IMR-90 (cell line): ENCODE data around the gene SPTLC2. TPM values are rescaled to one million over a fixed set of nuclear protein-coding genes. Genes with fewer than 3 reads are reported as not detected.

Experiments
- ATAC-seq: fragments of 200-7000 bp; cut with Tn5 transposase; 2 replicates; pipeline ENCODE4 v1.9.1; 2020; ENCODE audit warnings: low read depth, mild to moderate bottlenecking, moderate library complexity
- BruUV-seq: library from RNA; stranded (reverse); fragments of 400-500 nt; replicated peaks from 2 replicates; lab custom pipeline; 2021; lab: Mats Ljungman, UMichigan
- CTCF ChIA-PET: fragments of 300-600 bp; formaldehyde crosslinking; extraction: SDS; loops from one replicate; lab custom pipeline; 2021; ENCODE audit warnings: antibody characterized with exemption; lab: Yijun Ruan, JAX
- POLR2A ChIA-PET: fragments of 300-600 bp; sonication (Branson Sonifier 250); formaldehyde crosslinking; loops from one replicate; lab custom pipeline; 2022; ENCODE audit warnings: antibody characterized with exemption; ENCODE audit not compliant: unreplicated experiment; lab: Charles Lee
- DNase-seq: peaks from one replicate; pipeline ENCODE4 v3.0.0; 2013
- H2AFZ ChIP-seq: replicated peaks from 2 replicates; pipeline ENCODE3; 2013; ENCODE audit warnings: low read length, mild to moderate bottlenecking; ENCODE audit not compliant: poor library complexity
- H2AK5ac ChIP-seq: 2 replicates; pipeline ENCODE4 v1.6.1; 2013; ENCODE audit warnings: low read depth, low read length, inconsistent platforms
- H2AK9ac ChIP-seq: replicated peaks from 2 replicates; pipeline ENCODE3; 2013; ENCODE audit warnings: mild to moderate bottlenecking, low read depth, low read length, moderate library complexity; ENCODE audit not compliant: poor library complexity
- H2BK120ac ChIP-seq: 2 replicates; pipeline ENCODE4 v1.6.1; 2013; ENCODE audit warnings: low read depth, low read length, inconsistent platforms
- H2BK15ac ChIP-seq: 3 replicates; pipeline ENCODE4 v1.6.1; 2013; ENCODE audit warnings: low read depth, low read length, inconsistent platforms
- H2BK20ac ChIP-seq: 2 replicates; pipeline ENCODE4 v1.6.1; 2013; ENCODE audit warnings: low read depth, mild to moderate bottlenecking, inconsistent platforms, low read length, moderate library complexity
- H2BK5ac ChIP-seq: 2 replicates; pipeline ENCODE4 v1.6.1; 2013; ENCODE audit warnings: mild to moderate bottlenecking, low read depth, low read length, inconsistent platforms; ENCODE audit not compliant: poor library complexity, severe bottlenecking
- H3K14ac ChIP-seq: replicated peaks from 2 replicates; pipeline ENCODE4 v1.6.1; 2013; ENCODE audit warnings: low read depth, low read length, inconsistent platforms
- H3K18ac ChIP-seq: 2 replicates; pipeline ENCODE4 v1.6.1; 2013; ENCODE audit warnings: low read depth, low read length, control low read depth
- H3K23ac ChIP-seq: 2 replicates; pipeline ENCODE4 v1.6.1; 2013; ENCODE audit warnings: low read depth, low read length, inconsistent platforms
- H3K27ac ChIP-seq: 2 replicates; pipeline ENCODE4 v1.5.1; 2013; ENCODE audit warnings: mild to moderate bottlenecking, control low read depth, low read length; ENCODE audit not compliant: insufficient read depth
- H3K27me3 ChIP-seq: 2 replicates; pipeline ENCODE4 v1.6.1; 2013; ENCODE audit warnings: low read length; ENCODE audit not compliant: control insufficient read depth, insufficient read depth
- H3K36me3 ChIP-seq: 2 replicates; pipeline ENCODE4 v1.6.1; 2013; ENCODE audit warnings: low read length, mixed read lengths; ENCODE audit not compliant: control insufficient read depth, insufficient read depth
- H3K4ac ChIP-seq: 2 replicates; pipeline ENCODE4 v1.6.1; 2013; ENCODE audit warnings: low read depth, low read length, inconsistent platforms
- H3K4me1 ChIP-seq: 2 replicates; pipeline ENCODE4 v1.6.1; 2013; ENCODE audit warnings: low read length, mixed read lengths; ENCODE audit not compliant: control insufficient read depth, insufficient read depth
- H3K4me2 ChIP-seq: 2 replicates; pipeline ENCODE4 v1.6.1; 2013; ENCODE audit warnings: low read depth, mild to moderate bottlenecking, control low read depth, low read length, moderate library complexity
- H3K4me3 ChIP-seq: 2 replicates; pipeline ENCODE4 v1.5.1; 2013; ENCODE audit warnings: low read depth, mild to moderate bottlenecking, control low read depth, low read length, moderate library complexity; ENCODE audit not compliant: insufficient read depth
- H3K56ac ChIP-seq: 2 replicates; pipeline ENCODE4 v1.6.1; 2013; ENCODE audit warnings: low read length, inconsistent platforms; ENCODE audit not compliant: insufficient read depth; ENCODE audit errors: extremely low read depth
- H3K79me1 ChIP-seq, 2 experiments: 2 replicates each; pipeline ENCODE4 v1.6.1; 2013; ENCODE audit warnings: low read length in 2 of 2, inconsistent platforms in 1 of 2, low read depth in 1 of 2
- H3K9ac ChIP-seq: 2 replicates; pipeline ENCODE4 v1.6.1; 2013; ENCODE audit warnings: low read depth, low read length, control low read depth
- H3K9me1 ChIP-seq: 2 replicates; pipeline ENCODE4 v1.6.1; 2013; ENCODE audit warnings: low read length, inconsistent platforms; ENCODE audit not compliant: insufficient read depth
- H3K9me3 ChIP-seq: 2 replicates; pipeline ENCODE4 v1.6.1; 2013; ENCODE audit warnings: low read length; ENCODE audit not compliant: control insufficient read depth, insufficient read depth
- H4K20me1 ChIP-seq: 2 replicates; pipeline ENCODE4 v1.6.1; 2013; ENCODE audit warnings: low read length, inconsistent platforms; ENCODE audit not compliant: insufficient read depth
- H4K5ac ChIP-seq: 2 replicates; pipeline ENCODE4 v1.6.1; 2013; ENCODE audit warnings: mild to moderate bottlenecking, low read depth, low read length, control low read depth
- H4K8ac ChIP-seq, 2 experiments: 2 replicates each; pipeline ENCODE4 v1.6.1; 2013; ENCODE audit warnings: low read depth in 2 of 2, low read length in 2 of 2, control low read depth in 1 of 2, inconsistent platforms in 1 of 2
- H4K91ac ChIP-seq: 2 replicates; pipeline ENCODE4 v1.6.1; 2013; ENCODE audit warnings: low read depth, low read length, inconsistent platforms; ENCODE audit not compliant: insufficient read depth
- BHLHE40 ChIP-seq: fragments of 150-350 bp; IDR thresholded peaks from 2 replicates; pipeline ENCODE4 v1.6.1; 2016; ENCODE audit warnings: mild to moderate bottlenecking, low read depth, low read length
- CEBPB ChIP-seq: IDR thresholded peaks from 2 replicates; pipeline ENCODE4 v1.6.1; 2012; ENCODE audit warnings: low read depth, low read length, improper control_type of control experiment
- MXI1 ChIP-seq: IDR thresholded peaks from 2 replicates; pipeline ENCODE4 v1.6.1; 2012; ENCODE audit warnings: low read depth, mild to moderate bottlenecking, low read length, moderate library complexity, borderline replicate concordance
- NFE2L2 ChIP-seq: fragments of 150-350 bp; IDR thresholded peaks from 2 replicates; pipeline ENCODE4 v1.6.1; 2016; ENCODE audit warnings: low read depth, mild to moderate bottlenecking, low read length
- WGBS, 2 experiments: methylation state at CpG; one replicate each; pipeline versions ENCODE4 v1.1.5 to v1.1.7; 2013; ENCODE audit warnings: missing lambda C conversion rate in 2 of 2; ENCODE audit not compliant: insufficient read length in 1 of 2; ENCODE audit errors: extremely low coverage in 2 of 2; 5-methylcytosine and 5-hydroxymethylcytosine counted together
- dilution Hi-C: fragments of 300-500 bp; cut with HindIII; formaldehyde crosslinking; loops from one replicate; pipeline ENCODE4 v1.14.3; 2018; ENCODE audit warnings: low sequenced_read_pairs; ENCODE audit not compliant: unreplicated experiment
- in situ Hi-C: fragments of 300-500 bp; cut with MboI; formaldehyde crosslinking; loops from 3 replicates; pipeline ENCODE4 v1.14.3; 2019; ENCODE audit warnings: low sequenced_read_pairs, inconsistent platforms, mixed read lengths
- intact Hi-C: fragments of 100-400 bp; cut with micrococcal nuclease; formaldehyde crosslinking; loops from 2 replicates; pipeline ENCODE4 v1.10.0; 2022
- polyA plus RNA-seq, 3 experiments: library from polyadenylated mRNA; depleted of rRNA; stranded (reverse); fragments of >200 nt; gene quantifications; 2 replicates each; pipeline ENCODE4 v1.2.3, GENCODE V29; 2012; ENCODE audit warnings: low replicate concordance in 1 of 3
- total RNA-seq: library from RNA; depleted of rRNA; stranded (reverse); fragments of >200 nt; gene quantifications from 2 replicates; pipeline ENCODE4 v1.2.3, GENCODE V29; 2012

SPTLC2 gene
- total and polyA plus RNA-seq, 2 of the 4 experiments (the other 2 are of a cell fraction): 22.6 to 68.3 TPM

DNA sequence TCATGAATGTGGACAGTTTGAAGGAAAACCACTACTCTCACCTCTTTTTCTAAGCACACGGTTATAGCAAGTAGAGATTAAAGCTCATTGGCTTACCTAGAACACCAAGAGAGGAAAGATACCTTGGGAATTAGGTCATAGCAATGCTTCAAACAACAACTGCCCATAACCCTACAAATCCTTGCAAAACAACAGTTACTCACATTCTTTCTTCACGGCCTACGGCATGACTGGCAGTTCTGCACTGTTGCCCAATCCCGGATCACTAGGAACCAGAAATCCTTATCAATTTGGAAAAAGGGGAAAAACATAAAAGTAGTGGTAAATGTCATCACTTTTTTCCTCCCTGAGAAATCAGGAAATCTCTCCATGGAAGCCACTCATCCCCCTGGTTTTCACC, 108.2 kb downstream of the SPTLC2 start:
- H3K56ac ChIP-seq: no peak overlapping the region
- no peak overlapping the region for H2AK5ac ChIP-seq
- no peak overlapping the region for H3K14ac ChIP-seq
- H4K20me1 ChIP-seq: no peaks in the 10 kb centered on the region
- H3K36me3 ChIP-seq: peaks cover 12% of the 10 kb centered on the region
- no peak overlapping the region for H2AK9ac ChIP-seq
- H3K4me3 ChIP-seq: no peak overlapping the region
- H3K79me1 ChIP-seq: peaks cover 0 to 3% of the 10 kb centered on the region in 2 experiments; a peak in 1 of 4 replicates
- no peak overlapping the region for H3K18ac ChIP-seq
- ChIA-PET POLR2A (no interaction called here), CTCF (no interaction called here)
- H2AFZ ChIP-seq: no peak overlapping the region
- H3K4ac ChIP-seq: no peak overlapping the region
- H3K9ac ChIP-seq: no peak overlapping the region
- in situ Hi-C loops: no loop called here
- no peak overlapping the region for H4K5ac ChIP-seq
- TF ChIP-seq MXI1: no peak
- peak; percentile 95 for TF ChIP-seq CEBPB
- TF ChIP-seq NFE2L2: peak; percentile 61; the same call in 1 of the 2 replicates
- TF ChIP-seq BHLHE40: 0 out of 2 replicates have a peak, but pooled peaks have one; percentile 18
- BruUV-seq: no TSS peak
- peaks cover 8% of the 10 kb centered on the region for H3K4me1 ChIP-seq
- DNase-seq (peak; percentile 79), ATAC-seq (peak; percentile 84)
- no peak overlapping the region for H2BK20ac ChIP-seq
- no peak overlapping the region for H3K4me2 ChIP-seq
- no peak overlapping the region for H3K23ac ChIP-seq
- H3K9me1 ChIP-seq: peaks cover 3% of the 10 kb centered on the region; the same call in 1 of the 2 replicates
- H3K27me3 ChIP-seq: no peaks in the 10 kb centered on the region
- no peak overlapping the region for H4K91ac ChIP-seq
- no peak overlapping the region for H2BK120ac ChIP-seq
- H3K9me3 ChIP-seq: no peaks in the 10 kb centered on the region
- no peak overlapping the region for H2BK5ac ChIP-seq
- dilution Hi-C loops: no loop called here
- no peak overlapping the region for H3K27ac ChIP-seq
- WGBS, 2 experiments: no CpG with 5 or more reads among the region's 4 CpGs
- H2BK15ac ChIP-seq: no peak overlapping the region
- H4K8ac ChIP-seq: no peak overlapping the region
- intact Hi-C loops: no loop called here
